ENCODE results near the gene RAB3GAP1. TPM values are rescaled to one million over a fixed set of nuclear protein-coding genes. Genes with fewer than 3 reads are reported as not detected.
A peak's percentile ranks its signal among the peaks of the same experiment; 100 is the strongest.

The RAB3GAP1 gene
- total RNA-seq, 1 donor, result 100 TPM

DNA sequence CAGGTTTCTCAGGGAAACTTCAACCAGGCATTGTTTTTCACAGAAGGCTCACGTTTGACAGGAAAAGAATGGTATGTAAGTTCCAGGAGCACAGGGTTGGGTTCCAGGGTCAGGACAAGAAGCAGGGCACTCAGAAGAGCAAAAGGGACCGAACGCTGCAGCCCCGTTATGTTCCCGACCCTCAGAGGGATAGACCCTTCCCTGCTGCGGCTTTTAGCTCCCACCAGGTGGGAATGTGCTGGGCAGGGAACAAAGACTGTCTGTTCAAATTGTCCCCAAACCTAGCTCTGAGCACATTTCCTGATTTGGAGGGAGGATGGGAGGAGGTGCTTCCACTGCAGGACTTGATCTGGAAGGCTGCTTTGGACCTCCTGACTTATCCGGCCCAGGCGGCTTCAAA, 130.1 kb downstream of the RAB3GAP1 start:
- DNase-seq (ENCODE audit: low read depth), result no peak
- no peak overlapping the region for H3K4me3 ChIP-seq (ENCODE audit: low read depth, low read length)
- TF ChIP-seq, protein P1, sequence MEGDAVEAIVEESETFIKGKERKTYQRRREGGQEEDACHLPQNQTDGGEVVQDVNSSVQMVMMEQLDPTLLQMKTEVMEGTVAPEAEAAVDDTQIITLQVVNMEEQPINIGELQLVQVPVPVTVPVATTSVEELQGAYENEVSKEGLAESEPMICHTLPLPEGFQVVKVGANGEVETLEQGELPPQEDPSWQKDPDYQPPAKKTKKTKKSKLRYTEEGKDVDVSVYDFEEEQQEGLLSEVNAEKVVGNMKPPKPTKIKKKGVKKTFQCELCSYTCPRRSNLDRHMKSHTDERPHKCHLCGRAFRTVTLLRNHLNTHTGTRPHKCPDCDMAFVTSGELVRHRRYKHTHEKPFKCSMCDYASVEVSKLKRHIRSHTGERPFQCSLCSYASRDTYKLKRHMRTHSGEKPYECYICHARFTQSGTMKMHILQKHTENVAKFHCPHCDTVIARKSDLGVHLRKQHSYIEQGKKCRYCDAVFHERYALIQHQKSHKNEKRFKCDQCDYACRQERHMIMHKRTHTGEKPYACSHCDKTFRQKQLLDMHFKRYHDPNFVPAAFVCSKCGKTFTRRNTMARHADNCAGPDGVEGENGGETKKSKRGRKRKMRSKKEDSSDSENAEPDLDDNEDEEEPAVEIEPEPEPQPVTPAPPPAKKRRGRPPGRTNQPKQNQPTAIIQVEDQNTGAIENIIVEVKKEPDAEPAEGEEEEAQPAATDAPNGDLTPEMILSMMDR (IDR thresholded peaks at IDR 0.05; ENCODE audit: insufficient read depth, low read depth, low read length), result no peak

DNA sequence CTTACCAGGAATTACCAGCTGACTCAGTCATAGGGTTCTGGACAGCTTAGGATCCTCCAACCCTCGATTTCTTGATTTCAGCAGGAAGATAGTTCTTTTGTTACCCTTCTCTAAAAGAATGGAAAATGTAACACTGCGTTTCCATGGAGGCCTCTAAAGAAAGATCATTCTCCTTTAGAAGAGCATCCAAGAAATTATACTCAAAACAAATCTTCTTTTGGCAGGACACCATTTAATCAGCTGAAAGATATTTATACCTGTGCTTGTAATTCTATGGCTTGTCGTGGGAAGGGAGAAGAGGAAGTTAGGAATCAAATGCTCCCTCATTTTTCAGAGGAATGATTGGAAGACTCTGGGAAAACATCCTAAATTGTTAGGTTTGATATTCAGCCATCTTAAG, 130.5 kb downstream of the RAB3GAP1 start:
- no peak overlapping the region for H3K4me3 ChIP-seq (ENCODE audit: low read depth, low read length)
- TF ChIP-seq, protein P1 (IDR thresholded peaks at IDR 0.05; ENCODE audit: insufficient read depth, low read depth, low read length), result no peak
- no peak for DNase-seq (ENCODE audit: low read depth)

DNA sequence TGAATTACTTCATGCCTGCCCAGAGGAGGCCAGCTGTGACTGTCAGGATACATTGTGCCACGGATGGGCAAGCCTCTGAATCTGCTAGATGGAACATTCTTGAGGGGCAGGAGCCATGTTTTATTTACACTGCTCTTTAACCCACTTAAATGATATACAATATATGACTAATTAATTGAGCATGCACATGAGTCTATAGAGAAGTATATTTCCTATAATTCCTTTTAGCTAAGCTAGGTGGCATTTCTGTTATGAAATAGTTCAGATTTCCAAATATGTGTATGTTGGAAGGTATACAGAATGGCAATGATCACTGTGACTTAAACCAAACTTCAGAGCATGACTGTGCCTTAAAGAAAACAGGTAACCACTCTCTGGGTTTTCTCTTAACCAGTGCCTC, 131.7 kb downstream of the RAB3GAP1 start:
- TF ChIP-seq, protein P1 (IDR thresholded peaks at IDR 0.05; ENCODE audit: insufficient read depth, low read depth, low read length), result no peak
- no peak overlapping the region for H3K4me3 ChIP-seq (ENCODE audit: low read depth, low read length)
- no peak for DNase-seq (ENCODE audit: low read depth)

DNA sequence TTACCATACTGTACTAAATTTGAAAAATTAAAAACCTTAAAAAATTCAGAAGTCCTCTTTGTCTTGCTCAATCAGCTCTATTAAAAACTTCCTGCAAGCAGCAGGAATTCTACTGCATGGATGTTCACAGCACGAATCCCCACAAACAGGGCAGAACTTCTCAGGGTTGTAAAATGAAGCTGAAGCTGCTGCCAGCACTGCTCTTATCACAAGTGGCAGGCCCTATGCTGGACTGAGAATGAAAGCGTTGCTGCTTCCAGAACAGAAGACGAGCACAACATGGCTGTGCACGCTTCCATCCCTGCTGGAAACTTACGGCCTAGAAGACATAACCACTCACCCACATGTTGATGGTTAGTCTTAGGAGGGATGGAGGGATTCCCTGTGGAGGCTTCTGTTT, 134.0 kb downstream of the RAB3GAP1 start:
- TF ChIP-seq, protein P1 (IDR thresholded peaks at IDR 0.05; ENCODE audit: insufficient read depth, low read depth, low read length), result no peak
- DNase-seq (ENCODE audit: low read depth), result peak; percentile 55
- no peak overlapping the region for H3K4me3 ChIP-seq (ENCODE audit: low read depth, low read length)

DNA sequence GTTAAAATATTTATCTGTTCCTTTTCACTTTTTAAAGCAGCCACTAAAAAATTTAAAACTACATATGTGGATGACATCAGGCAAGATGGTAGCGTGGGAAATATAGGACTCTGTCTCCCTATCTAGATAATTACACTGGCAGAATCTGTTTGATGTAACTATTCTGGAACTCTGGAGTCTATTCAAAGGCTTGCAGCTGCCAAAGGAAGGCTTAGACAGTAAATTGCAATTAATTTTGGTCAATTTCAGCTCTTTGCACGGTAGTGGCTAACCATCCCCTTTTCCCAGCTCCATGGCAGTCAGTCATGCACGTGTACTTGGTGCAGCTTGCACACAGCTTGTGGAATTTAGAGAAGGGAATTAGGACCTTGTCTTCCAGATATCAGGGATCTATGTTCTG, 135.2 kb downstream of the RAB3GAP1 start:
- DNase-seq (ENCODE audit: low read depth), result no peak
- TF ChIP-seq, protein P1 (IDR thresholded peaks at IDR 0.05; ENCODE audit: insufficient read depth, low read depth, low read length), result no peak
- H3K4me3 ChIP-seq (ENCODE audit: low read depth, low read length), result no peak overlapping the region

DNA sequence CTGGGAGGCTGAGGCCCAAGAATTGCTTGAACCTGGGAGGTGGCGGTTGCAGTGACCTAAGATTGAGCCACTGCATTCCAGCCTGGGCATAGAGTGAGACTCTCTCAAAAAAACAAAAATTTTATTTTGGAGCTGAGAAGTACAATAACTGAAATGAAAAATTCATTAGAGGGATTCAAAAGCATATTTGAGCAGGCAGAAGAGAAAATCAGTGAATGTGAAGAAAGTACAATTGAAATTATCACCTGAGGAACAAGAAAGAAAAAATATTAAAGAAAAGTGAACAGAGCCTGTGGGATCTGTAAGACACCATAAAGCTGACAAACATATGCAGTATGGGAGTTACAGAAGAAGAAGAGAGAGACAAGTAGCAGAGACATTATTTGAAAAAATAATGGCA, 137.1 kb downstream of the RAB3GAP1 start:
- no peak for DNase-seq (ENCODE audit: low read depth)
- TF ChIP-seq, protein P1 (IDR thresholded peaks at IDR 0.05; ENCODE audit: insufficient read depth, low read depth, low read length), result no peak
- H3K4me3 ChIP-seq (ENCODE audit: low read depth, low read length), result no peak overlapping the region

DNA sequence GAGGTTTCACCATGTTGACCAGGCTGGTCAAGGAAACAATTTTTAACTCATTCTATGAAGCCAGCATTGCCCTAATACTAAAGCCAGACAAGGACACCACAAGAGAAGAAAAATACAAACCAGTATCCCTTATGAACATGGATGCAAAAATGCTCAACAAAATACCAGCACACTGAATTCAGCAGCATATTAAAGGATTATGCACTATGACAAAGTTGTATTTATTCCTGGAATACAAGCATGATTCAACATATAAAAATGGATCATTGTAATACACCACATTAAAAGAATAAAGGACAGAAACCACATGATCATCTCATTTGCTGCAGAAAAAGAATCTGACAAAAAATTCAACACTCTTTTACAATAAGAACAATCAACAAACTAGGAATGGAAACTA, 138.7 kb downstream of the RAB3GAP1 start:
- TF ChIP-seq, protein P1 (IDR thresholded peaks at IDR 0.05; ENCODE audit: insufficient read depth, low read depth, low read length), result no peak
- no peak overlapping the region for H3K4me3 ChIP-seq (ENCODE audit: low read depth, low read length)
- DNase-seq (ENCODE audit: low read depth), result no peak
